ENCODE data around the gene TMIE.

DNA sequence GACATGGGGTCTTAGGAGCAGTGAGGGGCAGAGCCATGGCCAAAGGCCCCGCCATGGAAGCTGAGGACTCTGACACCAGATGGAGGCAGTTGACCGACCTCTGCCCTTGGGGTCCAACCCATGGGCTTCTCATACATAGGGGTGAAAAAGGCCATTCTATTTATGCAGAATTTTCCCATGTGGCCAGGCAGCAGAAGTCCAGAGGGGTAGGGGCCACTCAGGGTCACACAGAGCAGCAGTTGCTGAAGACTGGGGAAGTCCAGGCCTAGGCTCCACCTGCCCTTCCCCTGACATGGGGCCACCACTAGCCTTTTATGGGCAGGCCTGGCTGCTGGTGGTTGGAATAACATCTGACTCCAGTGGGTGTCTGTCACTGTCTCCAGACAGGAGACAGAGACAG lies 10.1 kb downstream of the TMIE start:
- TF ChIP-seq, protein P1, sequence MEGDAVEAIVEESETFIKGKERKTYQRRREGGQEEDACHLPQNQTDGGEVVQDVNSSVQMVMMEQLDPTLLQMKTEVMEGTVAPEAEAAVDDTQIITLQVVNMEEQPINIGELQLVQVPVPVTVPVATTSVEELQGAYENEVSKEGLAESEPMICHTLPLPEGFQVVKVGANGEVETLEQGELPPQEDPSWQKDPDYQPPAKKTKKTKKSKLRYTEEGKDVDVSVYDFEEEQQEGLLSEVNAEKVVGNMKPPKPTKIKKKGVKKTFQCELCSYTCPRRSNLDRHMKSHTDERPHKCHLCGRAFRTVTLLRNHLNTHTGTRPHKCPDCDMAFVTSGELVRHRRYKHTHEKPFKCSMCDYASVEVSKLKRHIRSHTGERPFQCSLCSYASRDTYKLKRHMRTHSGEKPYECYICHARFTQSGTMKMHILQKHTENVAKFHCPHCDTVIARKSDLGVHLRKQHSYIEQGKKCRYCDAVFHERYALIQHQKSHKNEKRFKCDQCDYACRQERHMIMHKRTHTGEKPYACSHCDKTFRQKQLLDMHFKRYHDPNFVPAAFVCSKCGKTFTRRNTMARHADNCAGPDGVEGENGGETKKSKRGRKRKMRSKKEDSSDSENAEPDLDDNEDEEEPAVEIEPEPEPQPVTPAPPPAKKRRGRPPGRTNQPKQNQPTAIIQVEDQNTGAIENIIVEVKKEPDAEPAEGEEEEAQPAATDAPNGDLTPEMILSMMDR (IDR thresholded peaks at IDR 0.05): no peak
- no peak for TF ChIP-seq POLR2A (IDR thresholded peaks at IDR 0.05)
